GM19463 (cell line): ENCODE results near the gene IFIT2.
A peak's percentile ranks its signal among the peaks of the same experiment; 100 is the strongest.
"Not testable (repeated sequence)": the region's sequence is repeated elsewhere in the genome, so short reads cannot be mapped to it uniquely, and the experiment has no call there.

Source experiments
- ATAC-seq: cut with Tn5 transposase; IDR thresholded peaks from one replicate; pipeline ENCODE4 v1.9.1; 2021; ENCODE audit warnings: mild to moderate bottlenecking, moderate library complexity; ENCODE audit not compliant: unreplicated experiment

The IFIT2 gene

GRCh38 chr10:89305766-89306433 is 4.1 kb downstream of the IFIT2 start:
- no peak for ATAC-seq

- ATAC-seq, result no peak
Observed at GRCh38 chr10:89306434-89307268, 4.8 kb downstream of the IFIT2 start.

DNA sequence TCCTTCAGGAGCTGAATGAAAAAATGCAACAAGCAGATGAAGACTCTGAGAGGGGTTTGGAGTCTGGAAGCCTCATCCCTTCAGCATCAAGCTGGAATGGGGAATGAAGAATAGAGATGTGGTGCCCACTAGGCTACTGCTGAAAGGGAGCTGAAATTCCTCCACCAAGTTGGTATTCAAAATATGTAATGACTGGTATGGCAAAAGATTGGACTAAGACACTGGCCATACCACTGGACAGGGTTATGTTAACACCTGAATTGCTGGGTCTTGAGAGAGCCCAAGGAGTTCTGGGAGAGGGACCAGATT is 5.4 kb downstream of the IFIT2 start:
- ATAC-seq, result no peak

GRCh38 chr10:89308266-89308665 is 6.4 kb downstream of the IFIT2 start:
- ATAC-seq, result no peak

DNA sequence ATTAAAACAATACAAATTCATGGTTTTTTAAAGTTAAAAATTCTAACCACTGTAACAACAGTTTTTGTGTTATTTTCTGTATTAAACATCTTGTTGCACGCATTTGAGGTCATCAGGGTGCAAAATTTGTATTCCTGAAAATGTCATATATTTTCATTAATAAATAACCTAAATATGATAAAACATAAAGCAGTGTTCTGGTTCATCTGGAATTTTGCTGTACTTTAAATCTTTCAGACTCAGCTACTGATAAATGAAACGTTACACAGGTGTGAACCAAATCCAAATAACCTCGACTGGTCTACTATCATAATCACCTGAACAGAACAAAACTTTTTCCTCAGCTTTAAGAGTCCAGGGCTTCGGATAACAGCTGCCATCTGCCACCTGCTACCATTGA is 6.9 kb downstream of the IFIT2 start:
- ATAC-seq, result no peak

DNA sequence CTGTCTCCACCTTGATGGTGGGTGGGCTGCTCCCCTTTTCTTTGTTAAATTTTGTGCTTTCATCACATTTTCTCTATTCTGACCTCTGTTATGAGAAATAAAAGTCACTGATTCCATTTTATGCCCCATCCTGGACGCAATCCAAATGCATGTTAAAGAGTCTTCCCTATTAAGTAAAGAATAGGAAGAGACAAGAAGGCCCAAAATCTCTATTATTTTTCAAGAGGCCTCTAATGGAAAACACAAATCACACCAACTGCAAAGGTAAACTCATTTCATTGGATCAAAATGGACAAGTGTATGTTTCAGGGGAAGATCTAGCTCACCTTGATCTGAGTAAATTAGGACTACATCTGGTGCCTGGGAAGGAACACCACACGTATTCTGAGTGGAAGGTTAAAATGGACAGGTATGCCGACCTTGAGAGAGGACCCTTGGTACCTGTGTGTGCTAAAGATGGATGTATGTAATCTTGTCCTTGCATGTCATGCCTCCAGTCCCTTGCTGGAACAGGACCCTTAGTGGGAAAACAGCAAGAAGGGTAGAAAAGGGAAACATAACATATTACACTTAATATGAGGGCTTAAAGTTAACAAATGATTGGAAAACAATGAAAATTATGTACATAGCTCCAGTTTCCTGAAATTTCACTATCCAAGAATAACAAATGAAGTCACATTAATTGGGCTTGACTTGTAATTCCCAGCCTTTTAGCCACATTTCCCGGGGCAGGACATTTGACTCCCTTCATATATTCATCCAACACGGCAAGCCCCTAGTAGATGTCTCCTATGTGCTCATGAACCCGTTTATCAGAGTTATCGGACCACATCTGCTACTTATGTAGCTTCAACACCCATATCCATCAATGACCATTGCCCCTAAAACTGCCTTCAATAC is 7.6 kb downstream of the IFIT2 start:
- ATAC-seq, result no peak

DNA sequence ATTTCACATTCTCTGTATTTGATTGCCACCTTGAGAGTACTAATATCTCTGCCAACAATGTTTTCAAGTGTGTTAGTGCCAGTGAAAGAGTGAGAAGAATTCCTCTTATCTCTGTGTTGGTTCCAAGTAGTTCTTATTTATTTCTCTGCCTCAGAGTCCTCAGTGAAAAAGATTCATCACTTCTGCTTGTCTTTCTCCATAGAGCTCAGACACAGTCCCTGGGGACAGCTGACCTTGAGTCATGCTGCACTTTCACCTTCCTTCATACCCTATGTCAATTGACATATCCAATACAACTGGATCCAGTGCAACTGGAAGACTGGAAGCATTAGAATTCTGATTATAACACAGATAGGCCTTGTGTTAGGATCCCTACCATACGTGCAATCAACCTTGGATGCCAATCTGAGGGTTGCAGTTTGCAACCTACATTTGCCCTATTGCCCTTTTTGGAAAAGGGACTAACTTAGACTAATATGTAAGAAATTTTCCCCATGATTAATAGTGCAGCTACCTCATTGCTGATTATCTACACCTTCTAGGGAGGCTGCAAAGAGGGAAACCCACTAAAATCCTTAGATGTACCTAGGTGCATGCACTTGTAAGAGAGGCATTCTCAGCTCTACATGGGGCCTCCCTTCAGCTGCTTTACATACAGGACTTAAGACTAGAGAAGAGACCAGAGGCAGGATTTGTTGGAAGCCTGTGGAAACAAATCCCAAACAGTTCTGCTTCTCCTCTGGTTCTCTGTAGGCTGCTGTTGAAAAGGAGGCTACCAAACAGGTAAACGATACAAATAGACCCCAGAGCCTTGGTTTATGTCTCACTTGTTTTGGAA is 8.4 kb downstream of the IFIT2 start:
- ATAC-seq, result no peak

DNA sequence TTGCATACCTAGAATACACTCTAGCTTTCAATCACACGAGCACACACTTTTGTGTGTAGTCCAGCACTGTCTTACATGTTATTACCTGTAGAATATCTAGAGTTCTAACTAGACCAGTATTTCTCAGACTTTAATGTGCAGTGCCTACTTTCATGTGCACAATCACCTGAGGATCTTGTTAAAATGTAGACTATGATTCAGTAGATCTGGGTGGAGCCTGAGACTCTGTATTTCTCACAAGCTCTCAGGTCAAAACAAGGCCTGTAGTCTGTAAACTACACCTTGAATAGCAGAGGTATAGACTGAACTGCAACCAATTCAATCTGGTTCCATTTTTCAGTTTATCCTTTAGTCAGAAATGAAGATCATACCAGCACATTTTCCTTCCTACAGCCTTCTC is 11.1 kb downstream of the IFIT2 start:
- no peak for ATAC-seq

DNA sequence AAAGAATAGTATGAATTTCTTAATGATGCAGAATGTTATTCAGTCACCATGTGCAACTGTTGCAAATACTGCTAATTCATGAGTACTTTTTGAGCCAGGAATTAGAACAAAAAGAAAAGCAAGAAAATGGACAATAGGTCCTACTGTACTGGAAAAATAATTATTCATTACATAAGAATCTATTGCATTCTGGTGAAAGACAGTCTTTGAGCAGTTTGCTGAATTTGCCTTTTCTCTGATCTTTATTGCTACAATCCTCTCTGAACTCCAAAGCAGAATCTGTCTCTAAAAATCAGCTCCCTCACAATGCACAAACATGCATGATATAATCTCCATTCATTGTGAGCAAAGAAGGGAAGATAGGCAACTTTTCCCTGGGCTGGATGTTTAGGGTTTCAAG is 12.8 kb downstream of the IFIT2 start:
- ATAC-seq, result no peak

GRCh38 chr10:89318047-89318446 is 16.2 kb downstream of the IFIT2 start:
- not testable (repeated sequence) for ATAC-seq

DNA sequence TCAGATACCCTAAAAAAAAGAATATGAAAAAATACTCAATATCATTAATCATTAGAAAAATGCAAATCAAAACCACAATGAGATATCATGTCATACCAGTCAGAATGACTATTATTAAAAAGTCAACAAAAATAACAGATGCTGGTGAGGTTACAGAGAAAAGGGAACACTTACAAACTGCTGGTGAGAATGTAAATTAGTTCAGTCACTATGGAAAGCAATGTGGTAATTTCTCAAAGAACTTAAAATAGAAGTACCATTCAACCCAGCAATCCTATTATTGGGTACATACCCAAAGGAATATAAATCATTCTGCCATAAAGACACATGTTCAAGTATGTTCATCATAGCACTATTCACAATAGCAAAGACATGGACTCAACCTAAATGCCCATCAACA is 23.2 kb downstream of the IFIT2 start:
- ATAC-seq, result not testable (repeated sequence)

DNA sequence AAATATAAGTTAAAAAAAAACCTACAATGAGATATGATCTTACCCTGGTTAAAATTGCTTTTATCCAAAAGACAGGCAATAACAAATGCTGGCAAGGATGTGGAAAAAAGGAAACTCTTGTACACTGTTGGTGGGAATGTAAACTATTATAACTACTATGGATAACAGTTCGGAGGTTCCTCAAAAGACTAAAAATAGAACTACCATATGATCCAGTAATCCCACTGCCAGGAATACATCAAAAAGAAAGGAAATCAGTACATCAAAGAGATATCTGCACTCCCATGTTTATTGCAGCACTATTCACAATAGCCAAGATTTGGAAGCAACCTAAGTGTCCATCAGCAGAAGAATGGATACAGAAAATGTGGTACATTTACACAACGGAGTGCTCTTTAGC is 24.0 kb downstream of the IFIT2 start:
- ATAC-seq, result not testable (repeated sequence)

- peak; percentile 36 for ATAC-seq
Observed at GRCh38 chr10:89327803-89328441, 26.1 kb downstream of the IFIT2 start, which contains the start of gene IFIT3. IFIT3 (plus strand) TSS chr10:89327997; CDS start chr10:89328074, 77 bp downstream.

DNA sequence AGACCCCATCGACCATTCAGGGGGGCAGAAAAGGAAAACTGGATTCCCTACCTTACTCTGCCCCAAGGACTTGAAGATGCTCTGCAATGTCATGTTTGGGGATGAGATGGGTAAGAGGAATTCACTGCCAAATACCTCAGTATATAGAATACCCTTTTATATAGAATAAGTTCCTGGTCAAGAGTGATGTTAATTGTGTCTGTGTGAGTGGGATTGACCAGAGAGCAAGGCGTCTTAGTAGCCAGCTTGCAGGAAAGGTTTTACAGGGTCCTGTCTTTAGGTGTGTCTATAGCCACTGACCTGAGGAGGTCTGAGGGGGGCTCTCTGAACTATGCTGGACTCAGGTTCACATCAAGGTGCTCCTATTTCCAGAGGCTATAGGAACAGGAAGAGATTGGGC is 27.3 kb downstream of the IFIT2 start:
- ATAC-seq, result no peak

DNA sequence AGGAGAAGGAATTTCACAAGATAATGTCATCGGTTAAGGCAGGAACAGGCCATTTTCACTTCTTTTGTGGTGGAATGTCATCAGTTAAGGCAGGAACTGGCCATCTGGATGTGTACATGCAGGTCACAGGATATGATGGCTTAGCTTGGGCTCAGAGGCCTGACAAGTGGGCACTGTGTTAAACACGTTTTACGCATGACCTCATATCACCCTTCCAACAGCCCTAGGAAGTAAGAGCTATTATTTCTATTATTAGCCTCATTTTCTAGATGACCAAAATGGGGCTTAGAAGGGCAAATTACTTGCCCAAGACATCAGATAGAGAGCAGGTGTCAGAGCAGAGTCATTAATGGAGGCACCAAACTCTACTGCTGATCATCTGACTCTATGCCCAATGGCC is 28.2 kb downstream of the IFIT2 start:
- not testable (repeated sequence) for ATAC-seq

- ATAC-seq, result no peak
Observed at GRCh38 chr10:89330537-89331212, 28.8 kb downstream of the IFIT2 start.

- ATAC-seq, result not testable (repeated sequence)
Observed at GRCh38 chr10:89331487-89332122, 29.8 kb downstream of the IFIT2 start.

DNA sequence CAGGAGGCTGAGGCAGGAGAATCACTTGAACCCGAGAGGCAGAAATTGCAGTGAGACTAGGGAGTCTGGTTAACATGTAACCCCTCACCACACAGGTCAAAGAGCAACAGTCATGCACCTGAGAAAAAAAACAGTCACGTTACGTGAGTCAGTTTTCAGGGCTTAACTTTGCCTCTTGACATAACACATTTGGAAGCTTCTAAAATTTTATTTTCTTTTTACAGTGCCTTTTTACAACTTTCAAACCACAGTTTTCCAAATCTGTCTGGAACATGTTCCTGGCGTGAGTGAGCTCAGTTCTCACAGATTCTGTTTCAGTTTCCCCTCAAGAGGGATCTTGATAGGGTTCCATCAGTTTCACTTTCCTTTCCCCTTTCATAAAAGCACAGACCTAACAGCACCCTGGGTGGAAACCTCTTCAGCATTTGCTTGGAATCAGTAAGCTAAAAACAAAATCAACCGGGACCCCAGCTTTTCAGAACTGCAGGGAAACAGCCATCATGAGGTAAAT is 30.3 kb downstream of the IFIT2 start:
- peak; percentile 35 for ATAC-seq

DNA sequence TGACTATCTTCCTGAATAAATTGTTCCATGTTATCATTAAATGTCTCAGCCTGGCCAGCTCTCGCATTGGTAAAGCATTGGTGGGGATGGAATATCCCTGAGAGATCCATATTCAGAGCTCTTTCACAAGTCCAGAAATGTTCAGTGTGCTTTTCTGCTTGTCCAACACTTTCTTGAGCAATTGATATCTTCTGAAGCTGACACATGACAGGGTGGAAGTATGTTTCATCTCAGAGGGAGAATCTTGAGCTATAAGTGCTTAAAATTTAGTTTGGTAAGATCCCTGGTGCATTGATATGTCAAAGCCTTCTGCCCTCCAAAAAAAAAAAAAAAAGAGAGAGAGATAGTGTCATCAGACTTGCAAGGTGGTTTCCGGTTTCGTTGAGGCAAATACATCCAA is 33.4 kb downstream of the IFIT2 start:
- ATAC-seq, result no peak
